NAMALWA (cell line): ENCODE results near the gene PSMC3IP.
"Not testable (repeated sequence)": the region's sequence is repeated elsewhere in the genome, so short reads cannot be mapped to it uniquely, and the experiment has no call there.

Source experiments
- DNase-seq: peaks from one replicate; pipeline ENCODE4 v3.0.0-alpha.2; 2015; ENCODE audit warnings: low spot score

PSMC3IP gene

DNA sequence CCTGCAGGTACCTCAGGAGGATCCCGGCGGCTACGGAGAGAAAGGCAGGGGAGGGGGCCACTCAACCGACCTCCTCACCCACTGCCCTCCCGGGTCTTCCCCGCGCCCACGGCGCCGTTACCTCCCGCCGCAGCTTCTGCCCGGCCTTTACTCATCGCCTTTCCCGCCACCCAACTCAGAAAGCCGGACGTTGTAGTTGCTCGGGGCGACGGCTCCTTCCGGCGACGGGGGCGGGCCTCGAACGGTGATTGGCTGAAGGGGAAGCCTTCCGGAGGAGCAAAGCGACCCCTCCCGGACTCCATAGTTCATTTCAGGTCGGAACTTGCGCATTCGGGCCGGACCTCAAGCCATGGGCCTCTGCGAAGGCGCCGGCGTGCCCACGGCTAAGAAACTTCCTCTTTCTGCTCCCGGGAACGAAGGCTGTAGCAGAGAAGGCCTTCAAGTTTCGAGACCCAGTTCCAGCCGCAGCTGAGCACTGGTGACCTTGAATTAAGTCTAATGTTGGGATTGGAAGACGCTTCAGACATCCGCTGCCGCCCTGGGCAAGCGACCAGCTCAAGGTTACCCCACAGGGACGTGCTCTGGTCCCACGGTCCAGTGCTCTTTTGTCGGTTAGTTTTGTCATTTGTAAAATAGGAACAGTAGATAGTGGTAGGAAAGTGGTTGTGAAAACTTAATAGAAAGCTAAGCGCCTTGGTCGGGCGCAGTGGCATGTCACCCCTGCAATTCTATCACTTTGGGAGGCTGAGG lies at the start of gene PSMC3IP:
PSMC3IP (minus strand) TSS at position 198 of the 750 bp plus-strand sequence; CDS start at position 155, 43 bp downstream.
- DNase-seq = peak; percentile 96

DNA sequence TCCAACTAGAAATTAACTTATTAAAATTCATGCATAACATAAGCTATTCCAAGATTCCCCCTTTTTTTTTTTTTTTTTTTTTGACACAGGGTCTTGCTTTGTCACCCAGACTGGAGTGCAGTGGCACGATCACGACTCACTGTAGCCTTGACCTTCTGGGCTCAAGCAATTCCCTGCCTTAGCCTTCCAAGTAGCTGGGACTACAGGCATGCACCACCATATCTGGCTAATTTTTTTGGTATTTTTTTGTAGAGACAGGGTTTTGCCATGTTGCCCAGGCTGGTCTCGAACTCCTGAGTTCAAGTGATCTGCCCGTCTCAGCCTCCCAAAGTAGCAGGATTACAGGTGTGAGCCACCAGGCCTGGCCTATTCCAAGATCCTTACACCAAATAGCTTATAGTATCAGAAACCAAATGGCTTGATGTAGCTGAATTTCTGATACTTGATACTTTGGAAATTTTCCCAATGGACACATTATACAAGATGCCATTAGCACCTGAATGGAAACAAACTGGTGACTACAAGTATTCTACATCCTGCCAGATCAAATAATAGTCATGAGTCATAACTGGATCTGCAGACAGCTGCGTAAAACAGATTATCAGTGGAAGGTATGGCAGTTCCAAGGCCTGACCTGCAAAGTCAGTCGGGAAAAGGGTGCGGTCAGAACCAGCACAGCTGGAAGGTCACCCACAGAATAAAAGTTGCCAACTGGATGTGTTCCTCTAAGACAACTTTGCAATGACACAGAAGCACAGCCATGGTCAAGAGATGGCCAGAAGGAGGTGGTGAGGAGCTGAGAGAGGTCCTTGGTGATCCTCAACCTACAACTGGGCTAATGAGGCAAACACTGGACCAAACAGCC lies 46.4 kb upstream of the PSMC3IP start:
- DNase-seq = no peak

- DNase-seq = no peak
These were observed 45.7 kb upstream of the PSMC3IP start for GRCh38 chr17:42623271-42623670.

DNA sequence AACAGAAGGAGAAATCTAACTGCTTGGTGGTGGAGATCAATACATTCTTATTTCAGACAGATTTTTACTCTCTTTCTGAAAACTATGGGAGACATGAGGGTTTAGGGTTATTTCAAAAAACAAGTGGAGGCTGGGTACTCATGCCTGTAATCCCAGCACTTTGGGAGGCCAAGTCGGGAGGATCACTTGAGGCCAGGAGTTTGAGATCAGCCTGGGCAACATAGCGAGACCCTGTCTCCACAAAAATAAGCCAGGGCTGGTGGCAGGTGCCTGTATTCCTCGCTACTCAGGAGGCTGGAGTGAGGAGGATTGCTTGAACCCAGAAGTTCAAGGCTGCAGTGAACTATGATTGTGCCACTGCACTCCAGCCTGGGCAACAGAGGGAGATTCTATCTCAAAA lies 44.5 kb upstream of the PSMC3IP start:
- not testable (repeated sequence) for DNase-seq

- DNase-seq = peak; percentile 62
These were observed 41.1 kb upstream of the PSMC3IP start for GRCh38 chr17:42618442-42619150.

- peak; percentile 43 for DNase-seq
These were observed 40.5 kb upstream of the PSMC3IP start for GRCh38 chr17:42617956-42618431.

DNA sequence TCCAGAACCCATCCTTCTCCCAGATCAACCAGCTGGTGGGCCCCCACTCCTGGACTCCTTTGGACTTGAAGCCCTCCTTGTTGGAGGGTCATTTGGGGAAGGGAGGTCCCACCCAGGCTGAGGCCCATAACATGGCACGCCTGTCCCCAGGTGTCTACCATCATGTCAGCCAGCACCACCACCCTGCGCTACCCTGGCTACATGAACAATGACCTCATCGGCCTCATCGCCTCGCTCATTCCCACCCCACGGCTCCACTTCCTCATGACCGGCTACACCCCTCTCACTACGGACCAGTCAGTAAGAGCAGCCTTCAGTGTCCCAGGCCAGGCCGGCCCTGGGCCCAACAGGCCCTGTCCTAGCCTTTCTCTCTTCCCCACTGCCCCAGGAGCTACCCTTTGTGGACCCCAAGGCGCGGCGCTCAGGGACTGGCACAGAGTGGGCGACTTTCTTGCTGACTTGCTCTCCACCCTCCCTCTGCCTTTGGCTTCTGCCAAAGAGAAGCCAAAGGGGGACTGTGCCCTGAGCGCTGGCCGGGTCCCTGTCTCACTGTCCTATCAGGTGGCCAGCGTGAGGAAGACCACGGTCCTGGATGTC lies 36.3 kb upstream of the PSMC3IP start:
- no peak for DNase-seq

DNA sequence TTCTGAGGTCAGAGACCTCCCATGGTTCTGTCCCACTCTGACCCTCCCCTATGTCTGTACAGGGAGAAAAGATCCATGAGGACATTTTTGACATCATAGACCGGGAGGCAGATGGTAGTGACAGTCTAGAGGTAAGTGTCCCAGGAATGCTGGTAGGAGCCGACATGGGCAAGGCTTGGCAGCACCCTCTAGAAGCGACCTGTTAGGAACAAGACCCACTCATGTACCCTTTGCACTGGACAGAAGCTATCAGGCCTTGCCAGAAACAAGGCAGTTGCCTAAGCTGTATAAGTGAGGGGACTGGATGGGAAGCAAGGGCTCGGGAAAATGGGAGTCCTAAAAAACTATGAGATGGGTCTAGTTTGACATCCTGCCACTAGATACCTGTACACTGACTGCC lies 34.5 kb upstream of the PSMC3IP start:
- DNase-seq = no peak

GRCh38 chr17:42609814-42610801 lies 32.6 kb upstream of the PSMC3IP start:
- peak; percentile 21 for DNase-seq

GRCh38 chr17:42609182-42609813 lies 31.8 kb upstream of the PSMC3IP start, which contains the start of the genes RETREG3 and TUBG1:
Gene RETREG3 (minus strand): TSS chr17:42609374. CDS start chr17:42609324, 50 bp downstream.
Gene TUBG1 (plus strand): TSS chr17:42609683. CDS start chr17:42609738, 55 bp downstream.
- peak; percentile 99 for DNase-seq

- DNase-seq = peak; percentile 52
These were observed 31.0 kb upstream of the PSMC3IP start for GRCh38 chr17:42608305-42609181.

DNA sequence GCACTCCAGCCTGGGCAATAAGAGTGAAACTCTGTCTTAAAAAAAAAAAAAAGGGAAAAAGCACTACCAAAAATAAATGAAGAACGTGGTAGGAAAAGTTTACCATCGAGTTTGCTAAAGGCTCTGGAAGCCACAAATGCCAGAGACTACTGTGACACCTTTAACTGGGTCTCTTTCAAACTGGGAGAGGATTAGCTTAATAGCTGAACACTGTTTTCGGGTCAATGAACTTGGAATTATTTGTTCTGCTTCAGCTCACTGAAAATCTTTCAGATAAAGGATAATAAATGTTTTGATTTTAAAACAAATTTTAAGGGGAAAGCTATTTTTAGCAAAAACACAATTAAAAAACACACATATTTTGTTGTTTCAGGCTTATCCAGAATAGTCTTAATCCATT lies 30.2 kb upstream of the PSMC3IP start:
- DNase-seq = no peak

DNA sequence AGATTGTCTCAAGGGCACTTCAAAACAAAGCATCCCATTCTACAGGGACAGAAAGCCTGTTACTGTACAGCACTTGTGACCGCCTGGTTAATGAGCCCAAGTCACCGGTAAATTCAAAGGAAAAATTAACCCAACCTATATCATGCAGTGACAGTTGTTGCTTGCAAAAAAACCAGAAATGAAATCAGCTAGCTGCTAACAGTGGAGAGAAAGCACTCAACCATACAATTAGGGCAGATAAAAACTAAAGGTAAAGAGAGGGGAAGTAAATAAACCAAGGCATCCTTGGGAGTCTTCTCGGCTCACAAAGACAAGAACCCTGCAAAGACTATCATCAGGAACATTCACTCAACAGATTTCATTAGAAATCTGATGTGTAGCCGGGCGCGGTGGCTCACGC lies 25.8 kb upstream of the PSMC3IP start:
- peak; percentile 12 for DNase-seq

DNA sequence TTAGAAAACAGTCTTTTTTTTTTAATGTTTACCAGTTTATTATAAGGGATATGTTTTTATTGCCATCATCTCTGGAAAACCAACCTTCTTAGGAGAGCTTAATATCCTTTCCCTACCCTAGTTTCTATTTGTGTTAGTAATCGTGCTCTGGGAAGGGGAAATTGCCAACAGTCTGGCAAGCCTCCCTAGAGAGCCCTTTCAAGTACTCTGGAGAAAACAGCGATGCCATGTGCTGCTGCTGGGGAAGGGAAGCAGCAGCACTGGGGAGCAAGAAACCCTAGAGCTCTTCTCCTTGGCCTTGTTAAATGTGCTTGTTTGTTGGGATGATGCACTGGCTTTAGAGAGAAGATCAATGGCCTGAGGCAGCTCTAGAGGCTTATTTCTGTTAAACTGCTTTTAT lies 21.4 kb upstream of the PSMC3IP start:
- DNase-seq = no peak

DNA sequence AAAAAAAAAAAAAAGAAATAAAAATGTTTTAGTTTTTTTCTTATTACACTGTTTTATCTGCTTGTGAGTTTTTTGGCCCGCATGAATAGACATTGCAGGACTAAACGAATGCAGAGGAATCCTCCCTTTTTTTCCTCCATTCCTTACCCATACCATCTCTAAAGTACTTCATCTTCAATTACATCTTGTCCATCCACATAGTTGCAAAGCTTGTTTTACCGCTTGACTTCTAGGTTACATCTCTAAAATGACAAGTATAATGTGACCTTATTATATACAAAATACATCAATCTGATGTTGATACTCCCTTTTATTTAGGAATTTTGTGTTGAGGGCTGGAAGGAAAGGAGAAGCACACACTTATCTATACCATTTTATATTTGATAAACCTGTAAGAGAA lies 18.9 kb upstream of the PSMC3IP start:
- DNase-seq = no peak

- DNase-seq = no peak
These were observed 13.9 kb upstream of the PSMC3IP start for GRCh38 chr17:42591411-42591810.

- no peak for DNase-seq
These were observed 13.4 kb upstream of the PSMC3IP start for GRCh38 chr17:42590886-42591285.

- no peak for DNase-seq
These were observed 9.1 kb upstream of the PSMC3IP start for GRCh38 chr17:42586514-42587230.
